ENCODE measurements around the gene CTXN1. TPM values are rescaled to one million over a fixed set of nuclear protein-coding genes. Genes with fewer than 3 reads are reported as not detected.

CTXN1 gene
- total RNA-seq, 2 experiments from 2014 or later: 0.23 TPM; not detected in 1

- peaks cover 10% of the 10 kb centered on the region for H3K4me1 Mint-ChIP-seq
- H3K27ac Mint-ChIP-seq: no peak overlapping the region
- peaks cover 9% of the 10 kb centered on the region for H3K36me3 Mint-ChIP-seq
- peaks cover 21% of the 10 kb centered on the region for H3K27me3 Mint-ChIP-seq
- DNase-seq (no peak), ATAC-seq (no peak)
- H3K4me3 Mint-ChIP-seq: no peak overlapping the region
- H3K9me3 Mint-ChIP-seq (ENCODE audit: low read depth): no peaks in the 10 kb centered on the region
- CTCF ChIA-PET: interaction anchor here (0.8 kb wide), 1 partner anchor 44 kb away, joined by 3 read pairs; no protein-coding TSS in a partner anchor
These were observed 13.0 kb downstream of the CTXN1 start for GRCh38 chr19:7912697-7913564.

GRCh38 chr19:7912144-7912696, 13.7 kb downstream of the CTXN1 start:
- CTCF ChIA-PET: interaction anchor here (0.8 to 1.3 kb wide), 2 partner anchors 11 to 32 kb away, joined by 3 to 5 read pairs; no protein-coding TSS in a partner anchor
- Mint-ChIP-seq H3K27ac (no peak overlapping the region), H3K4me3 (no peak overlapping the region), H3K9me3 (ENCODE audit: low read depth) (no peaks in the 10 kb centered on the region), H3K27me3 (peaks cover 17% of the 10 kb centered on the region), H3K4me1 (peaks cover 7% of the 10 kb centered on the region), H3K36me3 (peaks cover 9% of the 10 kb centered on the region)
- DNase-seq (no peak), ATAC-seq (no peak)

GRCh38 chr19:7911508-7912143, 14.3 kb downstream of the CTXN1 start:
- DNase-seq: no peak
- ATAC-seq: no peak
- CTCF ChIA-PET: interaction anchor here (0.8 to 1.3 kb wide), 2 partner anchors 11 to 33 kb away, joined by 3 to 5 read pairs; no protein-coding TSS in a partner anchor
- H3K27ac Mint-ChIP-seq: no peak overlapping the region
- peaks cover 13% of the 10 kb centered on the region for H3K27me3 Mint-ChIP-seq
- H3K36me3 Mint-ChIP-seq: peaks cover 9% of the 10 kb centered on the region
- no peak overlapping the region for H3K4me3 Mint-ChIP-seq
- H3K9me3 Mint-ChIP-seq (ENCODE audit: low read depth): no peaks in the 10 kb centered on the region
- H3K4me1 Mint-ChIP-seq: peaks cover 3% of the 10 kb centered on the region

GRCh38 chr19:7910321-7911161, 15.4 kb downstream of the CTXN1 start:
- no peak overlapping the region for H3K4me3 Mint-ChIP-seq
- peaks cover 9% of the 10 kb centered on the region for H3K36me3 Mint-ChIP-seq
- no peak for ATAC-seq
- H3K27ac Mint-ChIP-seq: no peak overlapping the region
- no peak for DNase-seq
- CTCF ChIA-PET: interaction anchor here (1.1 kb wide), 2 partner anchors 10 to 57 kb away, joined by 3 read pairs; partner anchors contain the start of gene SNAPC2
- H3K9me3 Mint-ChIP-seq (ENCODE audit: low read depth): no peaks in the 10 kb centered on the region
- peaks cover 4% of the 10 kb centered on the region for H3K4me1 Mint-ChIP-seq
- peaks cover 7% of the 10 kb centered on the region for H3K27me3 Mint-ChIP-seq

- Mint-ChIP-seq H3K27me3 (no peaks in the 10 kb centered on the region), H3K27ac (no peak overlapping the region), H3K9me3 (ENCODE audit: low read depth) (no peaks in the 10 kb centered on the region), H3K36me3 (peaks cover 14% of the 10 kb centered on the region), H3K4me3 (no peak overlapping the region), H3K4me1 (peaks cover 10% of the 10 kb centered on the region)
- no peak for ATAC-seq
- CTCF ChIA-PET: interaction anchor here (0.6 to 1.1 kb wide), 3 partner anchors 10 to 1028 kb away, joined by 3 read pairs; partner anchors contain the start of gene SNAPC2
- no peak for DNase-seq
These were observed 16.4 kb downstream of the CTXN1 start for GRCh38 chr19:7909471-7910067.

- Mint-ChIP-seq H3K4me1 (peaks cover 14% of the 10 kb centered on the region), H3K27ac (no peak overlapping the region), H3K4me3 (no peak overlapping the region), H3K36me3 (peaks cover 15% of the 10 kb centered on the region), H3K27me3 (no peaks in the 10 kb centered on the region), H3K9me3 (ENCODE audit: low read depth) (no peaks in the 10 kb centered on the region)
- ATAC-seq (no peak), DNase-seq (no peak)
- CTCF ChIA-PET: interaction anchor here (1.3 kb wide), 1 partner anchor 8 kb away, joined by 4 read pairs; no protein-coding TSS in a partner anchor
These were observed 17.0 kb downstream of the CTXN1 start for GRCh38 chr19:7908742-7909461.

- peaks cover 18% of the 10 kb centered on the region for H3K4me1 Mint-ChIP-seq
- ATAC-seq: no peak
- peaks cover 17% of the 10 kb centered on the region for H3K36me3 Mint-ChIP-seq
- no peaks in the 10 kb centered on the region for H3K27me3 Mint-ChIP-seq
- CTCF ChIA-PET: interaction anchor here (1.3 kb wide), 1 partner anchor 9 kb away, joined by 4 read pairs; no protein-coding TSS in a partner anchor
- H3K9me3 Mint-ChIP-seq (ENCODE audit: low read depth): no peaks in the 10 kb centered on the region
- DNase-seq: no peak
- no peak overlapping the region for H3K27ac Mint-ChIP-seq
- no peak overlapping the region for H3K4me3 Mint-ChIP-seq
These were observed 17.7 kb downstream of the CTXN1 start for GRCh38 chr19:7908078-7908699.

GRCh38 chr19:7907544-7907943, 18.4 kb downstream of the CTXN1 start:
- no peak overlapping the region for H3K27ac Mint-ChIP-seq
- no peak overlapping the region for H3K4me3 Mint-ChIP-seq
- CTCF ChIA-PET: interaction anchor here (1.3 kb wide), 1 partner anchor 9 kb away, joined by 4 read pairs; no protein-coding TSS in a partner anchor

GRCh38 chr19:7907122-7907521, 18.8 kb downstream of the CTXN1 start:
- Mint-ChIP-seq H3K4me3 (no peak overlapping the region), H3K36me3 (peaks cover 15% of the 10 kb centered on the region), H3K27me3 (no peaks in the 10 kb centered on the region), H3K4me1 (peaks cover 26% of the 10 kb centered on the region), H3K9me3 (ENCODE audit: low read depth) (no peaks in the 10 kb centered on the region), H3K27ac (no peak overlapping the region)
- DNase-seq (no peak), ATAC-seq (no peak)
- CTCF ChIA-PET: no interaction called here

More at GRCh38 chr19:7907544-7907943, 18.4 kb downstream of the CTXN1 start:
- H3K36me3 Mint-ChIP-seq: peaks cover 15% of the 10 kb centered on the region
- H3K27me3 Mint-ChIP-seq: no peaks in the 10 kb centered on the region
- DNase-seq: no peak
- no peak for ATAC-seq
- no peaks in the 10 kb centered on the region for H3K9me3 Mint-ChIP-seq (ENCODE audit: low read depth)
- peaks cover 24% of the 10 kb centered on the region for H3K4me1 Mint-ChIP-seq

- H3K4me1 Mint-ChIP-seq: peaks cover 26% of the 10 kb centered on the region
- no peaks in the 10 kb centered on the region for H3K9me3 Mint-ChIP-seq (ENCODE audit: low read depth)
- ATAC-seq: no peak
- H3K27me3 Mint-ChIP-seq: no peaks in the 10 kb centered on the region
- peak overlapping the region; percentile 86 for H3K4me3 Mint-ChIP-seq
- DNase-seq: no peak
- CTCF ChIA-PET: no interaction called here
- no peak overlapping the region for H3K27ac Mint-ChIP-seq
- peaks cover 11% of the 10 kb centered on the region for H3K36me3 Mint-ChIP-seq
These were observed 20.1 kb downstream of the CTXN1 start for GRCh38 chr19:7905859-7906258.

GRCh38 chr19:7905268-7905667, 20.7 kb downstream of the CTXN1 start:
- DNase-seq (no peak), ATAC-seq (no peak)
- H3K4me3 Mint-ChIP-seq: peak overlapping the region; percentile 86
- no peaks in the 10 kb centered on the region for H3K9me3 Mint-ChIP-seq (ENCODE audit: low read depth)
- CTCF ChIA-PET: no interaction called here
- no peaks in the 10 kb centered on the region for H3K27me3 Mint-ChIP-seq
- H3K36me3 Mint-ChIP-seq: peaks cover 8% of the 10 kb centered on the region
- peak overlapping the region; percentile 91 for H3K27ac Mint-ChIP-seq
- H3K4me1 Mint-ChIP-seq: peaks cover 26% of the 10 kb centered on the region

All from activated CD8-positive, alpha-beta memory T cell treated with anti-CD3 and anti-CD28 coated beads, Interleukin-2, amount 10 ng/mL, durations not matched to agents 7 days and 5 days (primary cell).